GOT3 (cell line): ENCODE measurements around the gene SNX6.
"Not testable (repeated sequence)": the region's sequence is repeated elsewhere in the genome, so short reads cannot be mapped to it uniquely, and the experiment has no call there.

Experiments used
- DNase-seq: peaks from one replicate; lab custom pipeline; 2025; ENCODE audit warnings: mixed read lengths; lab: John Stamatoyannopoulos, UW

SNX6 gene

DNA sequence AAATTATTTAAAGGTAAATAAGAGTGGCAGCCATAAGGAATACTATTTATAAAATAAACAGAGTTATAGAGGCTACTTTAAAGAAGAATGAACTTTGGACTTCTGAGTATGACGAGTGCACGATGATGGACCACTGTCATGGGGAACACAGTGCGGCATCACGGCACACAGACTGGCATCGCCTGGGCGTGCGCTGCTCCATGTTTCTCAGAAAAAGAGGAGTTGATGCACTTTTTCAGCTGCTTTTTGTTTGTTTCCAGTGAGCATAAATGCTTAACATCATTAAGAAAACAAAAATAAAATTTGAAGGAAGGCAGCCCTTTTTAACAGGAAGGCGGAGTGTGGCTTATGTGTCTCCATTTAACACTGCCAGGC, 67.2 kb downstream of the SNX6 start:
- no peak for DNase-seq

DNA sequence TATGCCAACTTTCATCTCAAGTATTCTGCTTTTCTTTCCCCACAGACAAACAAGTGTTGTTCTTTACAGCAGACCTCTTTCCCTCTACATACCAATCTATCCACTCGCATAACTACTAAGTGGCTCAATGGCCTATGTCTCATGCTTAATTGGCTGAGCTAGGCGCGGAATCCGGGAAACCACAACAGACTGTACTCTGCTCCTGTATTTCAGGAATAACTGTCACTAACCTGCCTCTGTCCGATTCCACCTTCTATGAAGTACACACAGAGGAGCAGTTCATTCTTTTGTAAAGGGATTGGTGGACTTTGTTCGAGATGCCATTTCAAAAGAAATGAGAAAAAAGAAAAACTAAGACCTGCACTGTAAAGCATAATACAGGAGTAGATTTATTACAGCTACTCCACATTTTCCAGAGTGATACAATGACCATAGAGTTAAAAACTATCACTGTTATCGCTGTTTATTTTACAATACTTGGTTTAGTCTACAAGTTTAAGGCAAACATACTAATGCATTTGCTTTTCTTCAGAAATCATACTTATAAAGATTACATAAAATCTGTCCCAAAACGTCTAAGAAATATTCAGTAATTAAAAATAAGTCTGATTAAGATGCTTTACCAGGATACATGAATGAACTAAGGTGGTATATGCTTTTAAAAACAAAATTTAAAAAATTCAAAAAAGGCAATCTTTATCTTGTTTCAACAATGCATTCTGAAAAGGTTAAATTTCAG, 67.7 kb downstream of the SNX6 start:
- not testable (repeated sequence) for DNase-seq

DNA sequence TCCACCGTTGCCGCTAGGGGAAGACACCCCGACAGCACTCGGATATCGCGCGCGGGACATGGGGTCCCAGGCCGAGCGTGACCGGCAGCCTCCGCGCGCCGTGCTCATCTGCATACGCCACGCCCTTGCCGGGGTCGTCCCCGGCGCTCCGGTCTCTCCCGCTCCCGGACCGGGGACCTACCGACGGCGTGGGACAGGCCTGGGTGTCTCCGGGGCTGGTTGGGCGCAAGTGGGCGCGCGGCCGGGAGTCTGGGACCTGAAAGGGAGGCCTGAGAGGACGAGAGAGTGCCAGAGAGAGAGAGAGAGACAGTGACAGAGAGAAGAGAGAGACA, 73.5 kb downstream of the SNX6 start:
- not testable (repeated sequence) for DNase-seq

DNA sequence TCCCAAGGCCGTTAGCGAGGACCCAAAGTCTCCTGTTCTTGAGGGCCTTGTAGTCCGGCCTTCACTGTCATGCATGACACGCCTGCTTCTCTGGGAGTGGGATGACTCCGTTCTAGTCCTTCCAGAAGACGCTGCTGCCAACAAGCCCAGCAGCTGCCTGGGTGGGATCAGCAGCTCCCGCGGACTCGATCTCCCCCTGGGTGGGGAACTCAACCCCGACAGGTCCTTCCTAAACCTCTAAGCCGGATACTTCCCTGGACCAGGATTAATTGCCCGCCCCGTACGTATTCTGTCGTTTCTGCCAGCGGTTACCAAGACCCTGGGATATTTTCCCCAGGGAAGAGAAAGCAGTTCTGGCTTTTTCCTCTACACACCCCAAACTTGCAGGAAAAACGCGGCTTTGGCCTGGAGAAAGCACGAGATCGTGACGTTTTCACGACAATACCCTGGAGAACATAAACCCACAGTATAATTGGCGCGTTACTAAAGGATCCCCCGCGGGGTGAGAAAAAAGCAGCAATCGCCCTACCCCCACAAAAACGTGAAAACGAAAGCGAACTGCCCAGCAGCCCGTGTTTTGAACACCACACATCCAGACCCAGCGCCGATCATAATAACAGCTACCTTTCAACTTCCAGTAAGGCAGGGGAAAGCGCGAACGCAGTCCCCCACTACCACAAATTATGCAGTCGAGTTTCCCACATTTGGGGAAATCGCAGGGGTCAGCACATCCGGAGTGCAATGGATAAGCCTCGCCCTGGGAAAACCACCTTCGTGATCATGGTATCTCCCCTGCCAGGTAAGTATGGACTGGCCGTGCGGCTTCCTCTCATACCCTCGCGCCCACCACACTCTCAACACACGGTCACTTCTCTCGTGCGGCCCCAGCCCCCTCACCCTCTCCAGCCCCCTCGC, 74.1 kb downstream of the SNX6 start:
- not testable (repeated sequence) for DNase-seq

DNA sequence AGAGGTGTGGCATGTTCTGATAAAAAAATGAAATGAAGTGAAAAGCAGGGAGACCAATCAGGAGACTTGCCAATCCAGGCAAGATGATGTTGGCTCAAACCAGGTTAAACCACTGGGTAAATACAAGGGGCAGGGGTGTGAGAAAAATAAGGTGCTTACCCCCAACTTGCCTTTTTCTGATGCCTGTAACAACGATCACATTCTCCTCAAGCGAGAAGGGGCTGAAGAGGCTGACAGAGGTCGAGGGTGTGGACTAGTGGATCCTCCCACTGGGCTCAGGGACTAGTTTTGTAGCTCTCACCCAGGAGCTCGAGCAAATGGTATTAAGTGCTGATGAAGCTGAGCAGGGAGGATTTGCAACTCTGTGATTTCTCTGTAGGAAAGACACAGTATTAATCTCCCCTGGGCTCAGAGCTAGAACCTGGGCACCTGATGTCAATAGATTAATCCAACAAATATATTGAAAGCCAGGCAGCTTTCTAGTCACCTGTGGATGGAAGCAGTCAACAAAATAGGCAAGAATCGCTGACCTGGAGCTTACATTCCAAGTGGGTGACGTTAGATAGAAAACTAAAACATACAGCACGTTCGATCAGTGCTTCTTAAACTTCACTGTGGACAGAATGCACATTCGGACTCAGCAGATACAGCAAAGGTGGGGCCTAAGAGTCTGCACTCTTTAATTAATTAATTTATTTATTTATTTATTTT, 75.3 kb downstream of the SNX6 start:
- no peak for DNase-seq

DNA sequence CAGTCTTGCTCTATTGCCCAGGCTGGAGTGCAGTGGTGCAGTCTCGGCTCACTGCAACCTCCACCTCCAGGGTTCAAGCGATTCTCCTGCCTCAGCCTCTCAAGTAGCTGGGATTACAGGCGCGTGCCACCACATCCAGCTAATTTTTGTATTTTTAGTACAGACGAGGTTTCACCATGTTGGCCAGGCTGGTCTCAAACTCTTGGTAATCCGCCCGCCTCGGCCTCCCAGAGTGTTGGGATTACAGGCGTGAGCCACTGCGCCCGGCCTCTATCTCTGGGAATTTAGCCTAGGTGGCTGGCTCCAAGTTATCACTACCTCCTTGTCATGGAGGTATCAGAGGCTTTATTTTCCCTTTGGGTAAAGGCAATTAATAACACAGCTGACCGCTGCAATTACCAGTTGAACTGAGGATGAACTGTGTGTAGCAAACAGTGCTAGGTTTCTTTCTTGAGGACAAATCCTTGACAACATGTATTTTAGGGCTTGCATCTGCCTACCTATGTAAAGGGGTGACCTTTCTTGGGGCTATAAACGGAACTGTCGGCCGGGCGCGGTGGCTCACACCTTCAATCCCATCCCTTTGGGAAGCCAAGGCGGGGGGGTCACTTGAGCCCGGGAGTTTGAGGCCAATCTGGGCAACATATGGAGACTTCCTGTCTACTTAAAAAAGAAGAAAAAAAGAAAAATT, 80.5 kb downstream of the SNX6 start:
- DNase-seq, result not testable (repeated sequence)

DNA sequence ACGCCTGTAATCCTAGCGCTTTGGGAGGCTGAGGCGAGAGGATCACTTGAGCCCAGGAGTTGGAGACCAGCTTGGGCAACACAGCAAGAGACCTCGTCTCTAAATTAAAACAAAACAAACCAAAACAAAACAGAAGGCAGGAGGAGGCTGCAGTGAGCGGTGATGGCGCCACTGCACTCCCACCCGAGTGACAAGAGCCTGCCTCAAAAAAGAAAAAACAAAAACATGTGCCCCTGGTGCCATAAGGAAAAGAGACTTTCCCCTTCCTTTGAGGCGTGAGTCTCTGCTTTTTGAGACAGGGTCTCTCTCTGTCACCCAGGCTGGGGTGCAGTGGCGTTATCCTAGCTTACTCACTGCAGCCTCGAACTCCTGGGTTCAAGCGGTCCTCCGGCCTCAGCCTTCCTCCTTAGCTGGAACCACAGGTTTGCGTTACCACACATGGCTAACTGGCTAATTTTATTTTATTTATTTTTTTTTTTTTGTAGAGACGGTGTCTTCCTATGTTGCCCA, 81.4 kb downstream of the SNX6 start:
- DNase-seq, result no peak

DNA sequence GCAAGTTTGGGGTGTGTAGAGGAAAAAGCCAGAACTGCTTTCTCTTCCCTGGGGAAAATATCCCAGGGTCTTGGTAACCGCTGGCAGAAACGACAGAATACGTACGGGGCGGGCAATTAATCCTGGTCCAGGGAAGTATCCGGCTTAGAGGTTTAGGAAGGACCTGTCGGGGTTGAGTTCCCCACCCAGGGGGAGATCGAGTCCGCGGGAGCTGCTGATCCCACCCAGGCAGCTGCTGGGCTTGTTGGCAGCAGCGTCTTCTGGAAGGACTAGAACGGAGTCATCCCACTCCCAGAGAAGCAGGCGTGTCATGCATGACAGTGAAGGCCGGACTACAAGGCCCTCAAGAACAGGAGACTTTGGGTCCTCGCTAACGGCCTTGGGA, 82.8 kb downstream of the SNX6 start:
- DNase-seq, result not testable (repeated sequence)

DNA sequence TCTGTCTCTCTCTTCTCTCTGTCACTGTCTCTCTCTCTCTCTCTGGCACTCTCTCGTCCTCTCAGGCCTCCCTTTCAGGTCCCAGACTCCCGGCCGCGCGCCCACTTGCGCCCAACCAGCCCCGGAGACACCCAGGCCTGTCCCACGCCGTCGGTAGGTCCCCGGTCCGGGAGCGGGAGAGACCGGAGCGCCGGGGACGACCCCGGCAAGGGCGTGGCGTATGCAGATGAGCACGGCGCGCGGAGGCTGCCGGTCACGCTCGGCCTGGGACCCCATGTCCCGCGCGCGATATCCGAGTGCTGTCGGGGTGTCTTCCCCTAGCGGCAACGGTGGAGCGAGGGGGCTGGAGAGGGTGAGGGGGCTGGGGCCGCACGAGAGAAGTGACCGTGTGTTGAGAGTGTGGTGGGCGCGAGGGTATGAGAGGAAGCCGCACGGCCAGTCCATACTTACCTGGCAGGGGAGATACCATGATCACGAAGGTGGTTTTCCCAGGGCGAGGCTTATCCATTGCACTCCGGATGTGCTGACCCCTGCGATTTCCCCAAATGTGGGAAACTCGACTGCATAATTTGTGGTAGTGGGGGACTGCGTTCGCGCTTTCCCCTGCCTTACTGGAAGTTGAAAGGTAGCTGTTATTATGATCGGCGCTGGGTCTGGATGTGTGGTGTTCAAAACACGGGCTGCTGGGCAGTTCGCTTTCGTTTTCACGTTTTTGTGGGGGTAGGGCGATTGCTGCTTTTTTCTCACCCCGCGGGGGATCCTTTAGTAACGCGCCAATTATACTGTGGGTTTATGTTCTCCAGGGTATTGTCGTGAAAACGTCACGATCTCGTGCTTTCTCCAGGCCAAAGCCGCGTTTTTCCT, 83.4 kb downstream of the SNX6 start:
- DNase-seq, result not testable (repeated sequence)

DNA sequence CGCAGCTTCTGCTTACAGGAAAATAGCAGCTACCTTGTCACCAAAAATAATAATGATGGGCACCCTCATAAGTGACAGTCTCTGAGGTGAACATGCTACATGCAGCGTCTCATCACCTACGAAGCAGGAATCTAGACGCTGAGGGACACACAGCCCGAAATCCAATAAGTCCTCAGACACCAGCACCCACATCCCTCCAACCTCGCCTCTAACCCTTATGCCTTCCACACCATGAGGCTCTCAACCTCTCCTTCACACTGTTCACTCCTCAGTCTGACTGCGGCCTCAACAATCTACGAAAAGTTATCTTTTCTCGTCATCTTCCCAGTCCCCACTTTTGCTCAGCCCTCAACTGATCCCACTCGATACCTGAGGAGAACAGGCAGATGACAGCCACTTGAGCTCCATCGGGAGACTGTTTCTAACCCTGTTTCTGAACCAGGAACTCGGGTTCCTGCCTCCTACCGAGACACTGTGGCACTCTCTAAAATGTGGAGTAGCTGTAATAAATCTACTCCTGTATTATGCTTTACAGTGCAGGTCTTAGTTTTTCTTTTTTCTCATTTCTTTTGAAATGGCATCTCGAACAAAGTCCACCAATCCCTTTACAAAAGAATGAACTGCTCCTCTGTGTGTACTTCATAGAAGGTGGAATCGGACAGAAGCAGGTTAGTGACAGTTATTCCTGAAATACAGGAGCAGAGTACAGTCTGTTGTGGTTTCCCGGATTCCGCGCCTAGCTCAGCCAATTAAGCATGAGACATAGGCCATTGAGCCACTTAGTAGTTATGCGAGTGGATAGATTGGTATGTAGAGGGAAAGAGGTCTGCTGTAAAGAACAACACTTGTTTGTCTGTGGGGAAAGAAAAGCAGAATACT, 89.5 kb downstream of the SNX6 start:
- not testable (repeated sequence) for DNase-seq

DNA sequence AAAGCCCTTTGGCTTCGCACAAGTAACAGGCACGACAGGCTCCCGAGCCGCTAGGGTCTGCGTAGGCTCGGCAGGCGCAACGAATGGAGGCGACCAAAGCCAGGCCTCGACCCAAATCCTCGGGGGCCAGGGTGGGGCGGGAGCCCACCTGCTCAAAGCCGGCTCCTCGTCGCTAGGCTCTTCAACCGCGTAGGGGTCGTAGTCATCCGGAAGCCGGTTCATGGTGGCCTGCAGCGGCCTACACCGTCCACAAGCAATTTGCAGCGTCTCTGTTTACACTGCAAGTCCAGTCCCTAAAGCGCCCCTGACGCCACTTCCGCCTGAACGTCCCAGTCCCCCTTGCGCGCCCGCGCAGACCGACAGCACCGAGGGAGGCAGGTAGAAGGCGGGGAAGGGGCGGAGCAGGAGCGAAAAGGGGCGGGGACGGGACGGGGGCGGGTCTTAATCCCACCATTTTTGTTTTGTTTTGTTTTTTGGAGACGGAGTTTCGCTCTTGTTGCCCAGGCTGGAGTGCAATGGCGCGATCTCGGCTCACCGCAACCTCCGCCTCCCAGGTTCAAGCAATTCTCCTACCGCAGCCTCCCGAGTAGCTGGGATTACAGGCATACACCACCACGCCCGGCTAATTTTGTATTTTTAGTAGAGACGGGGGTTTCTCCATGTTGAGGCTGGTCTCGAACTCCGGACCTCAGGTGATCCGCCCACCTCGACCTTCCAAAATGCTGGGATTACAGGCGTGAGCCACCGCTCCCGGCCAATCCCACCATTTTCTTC, 90.4 kb downstream of the SNX6 start, which contains the start of gene EAPP:
Gene EAPP (minus strand): TSS at position 295 of the 774 bp plus-strand sequence. CDS start 73 bp downstream, at position 222.
- DNase-seq, result no peak

DNA sequence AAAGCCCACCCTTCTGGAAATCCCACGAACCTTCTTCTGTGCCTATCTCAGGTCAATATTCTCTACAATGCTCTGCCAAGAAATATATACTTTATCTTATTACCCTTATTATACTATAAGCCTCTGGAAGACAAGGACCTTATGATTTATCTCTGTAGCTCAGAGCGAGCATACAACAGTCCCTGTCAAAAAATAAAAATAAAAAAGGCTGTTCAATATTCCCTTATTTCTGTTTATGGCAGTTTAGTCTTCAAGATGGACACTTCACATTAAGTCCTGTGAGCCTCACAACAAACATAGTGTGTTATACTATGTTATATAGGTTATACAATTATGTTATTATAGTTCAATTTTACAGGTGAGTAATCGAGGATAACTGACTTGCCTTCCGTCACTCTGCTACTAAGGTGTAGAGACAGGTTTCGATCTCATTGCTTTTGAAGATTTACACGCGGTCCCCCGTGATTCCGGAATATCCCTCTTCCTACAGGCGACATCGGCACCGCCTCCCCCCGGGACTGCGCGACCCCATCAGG, 91.0 kb downstream of the SNX6 start:
- no peak for DNase-seq

DNA sequence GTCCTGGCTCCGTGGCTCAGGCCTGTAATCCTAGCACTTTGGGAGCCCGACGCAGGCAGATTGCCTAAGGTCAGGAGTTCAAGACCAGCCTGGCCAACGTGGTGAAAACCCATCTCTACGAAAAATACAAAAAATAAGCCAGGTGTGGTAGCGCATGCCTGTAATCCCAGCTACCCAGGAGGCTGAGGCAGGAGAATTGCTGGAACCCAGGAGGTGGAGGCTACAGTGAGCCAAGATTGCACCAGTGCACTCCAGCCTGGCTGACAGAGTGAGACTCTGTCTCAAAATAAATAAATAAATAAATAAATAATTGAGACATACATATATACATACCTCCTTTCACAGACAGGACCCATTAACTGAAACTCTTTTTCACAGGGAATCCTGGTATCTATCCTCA, 91.9 kb downstream of the SNX6 start:
- DNase-seq, result not testable (repeated sequence)

DNA sequence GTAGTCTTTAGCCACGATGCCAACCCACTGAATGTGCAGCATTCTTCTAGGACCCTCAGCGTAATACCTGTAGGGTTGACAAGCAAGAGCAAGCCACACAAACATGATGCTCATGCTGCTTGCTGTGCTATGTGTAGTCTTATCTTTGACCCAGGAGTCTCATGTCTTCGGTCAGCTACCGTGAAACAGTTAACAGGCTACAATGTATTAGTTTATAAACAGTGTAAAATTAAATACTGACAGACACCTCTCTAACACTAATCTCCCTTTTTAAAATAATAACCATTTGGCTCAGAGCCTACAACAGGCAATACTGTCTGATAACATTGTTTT, 92.3 kb downstream of the SNX6 start:
- no peak for DNase-seq

DNA sequence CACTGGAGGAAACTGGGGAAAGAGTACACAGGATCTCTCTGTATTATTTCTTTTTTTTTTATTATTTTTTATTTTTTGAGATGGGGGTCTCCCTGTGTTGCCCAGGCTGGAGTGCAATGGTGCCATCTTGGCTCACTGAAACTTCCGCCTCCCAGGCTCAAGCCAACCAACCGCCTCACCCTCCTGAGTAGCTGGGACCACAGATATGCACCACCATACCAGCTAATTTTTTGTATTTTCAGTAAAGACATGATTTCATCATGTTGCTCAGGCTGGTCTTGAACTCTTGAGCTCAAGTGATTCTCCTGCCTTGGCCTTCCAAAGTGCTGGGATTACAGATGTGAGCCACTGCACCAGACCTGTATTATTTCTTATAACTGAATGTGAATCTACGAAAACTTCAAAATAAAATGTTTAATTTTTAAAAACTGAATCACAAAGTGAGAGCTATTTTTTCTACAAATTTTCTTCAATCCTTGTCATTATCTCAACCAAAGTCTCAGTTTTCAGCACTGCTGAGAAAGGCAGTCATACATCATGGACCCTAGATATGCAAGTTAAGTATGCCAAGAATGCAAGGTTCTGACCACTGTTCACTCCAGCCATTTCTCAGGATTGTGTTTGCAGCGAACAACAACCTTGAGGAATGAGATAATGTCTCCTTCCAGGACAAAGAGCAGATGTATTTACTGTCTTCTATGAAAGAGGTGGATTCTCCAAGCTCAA, 92.8 kb downstream of the SNX6 start:
- DNase-seq, result no peak

DNA sequence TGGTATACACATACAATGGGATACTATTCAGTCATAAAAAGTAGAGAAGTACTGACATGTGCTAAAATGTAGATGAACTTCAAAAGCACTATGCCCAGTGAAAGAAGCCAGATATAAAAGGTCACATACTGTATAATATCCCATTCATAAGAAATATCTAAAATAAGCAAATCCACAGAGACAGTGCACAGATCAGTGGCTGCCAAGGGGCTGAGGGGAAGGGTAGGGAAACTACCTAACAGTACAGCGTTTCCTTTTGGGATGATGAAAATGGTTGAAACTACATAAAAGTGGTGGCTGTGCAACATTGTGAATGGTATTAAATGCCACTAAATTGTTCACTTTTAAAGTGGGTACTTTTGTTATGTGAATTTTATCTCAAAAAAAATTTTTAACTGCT, 102.4 kb downstream of the SNX6 start:
- no peak for DNase-seq

DNA sequence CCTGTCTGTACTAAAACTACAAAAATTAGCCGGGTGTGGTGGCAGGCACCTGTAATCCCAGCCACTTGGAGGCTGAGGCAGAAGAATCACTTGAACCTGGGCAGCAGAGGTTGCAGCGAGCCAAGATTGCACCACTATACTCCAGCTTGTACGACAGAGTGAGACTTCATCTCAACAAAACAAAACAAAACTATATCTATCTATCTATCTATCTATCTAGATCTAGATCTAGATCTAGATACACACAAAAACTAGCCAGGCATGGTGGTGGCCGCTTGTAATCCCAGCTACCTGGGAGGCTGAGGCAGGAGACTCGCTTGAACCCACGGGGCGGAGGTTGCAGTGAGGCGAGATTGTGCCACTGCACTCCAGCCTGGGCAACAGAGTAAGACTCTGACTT, 105.7 kb downstream of the SNX6 start:
- DNase-seq, result not testable (repeated sequence)

DNA sequence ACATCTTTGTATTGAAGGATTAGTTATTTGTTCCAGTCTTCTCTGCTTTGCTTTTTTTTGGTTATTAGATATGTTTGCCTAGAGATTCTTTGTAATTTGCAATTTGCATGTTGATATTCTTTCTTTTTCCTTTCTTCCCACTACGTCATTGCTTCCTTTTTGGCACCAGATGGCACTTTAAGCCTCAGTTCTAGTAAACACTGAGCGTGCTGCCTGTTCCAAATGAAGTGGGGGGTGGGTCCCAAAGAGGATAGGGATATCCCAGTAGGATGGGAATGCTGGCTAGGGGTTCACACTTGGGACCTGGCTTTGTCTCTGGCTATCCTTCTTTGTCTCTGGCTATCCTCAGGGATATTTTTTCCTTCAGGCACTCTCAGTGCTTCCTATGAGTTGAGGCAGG, 107.5 kb downstream of the SNX6 start:
- DNase-seq, result no peak
